Measurements from ENCODE around the gene CADM1.

- no peak for TF ChIP-seq CTCF (IDR thresholded peaks at IDR 0.05)
- no peak for TF ChIP-seq POLR2A (IDR thresholded peaks at IDR 0.05)
Observed at GRCh38 chr11:115222218-115222862, 281.9 kb downstream of the CADM1 start.

Data from right lobe of liver (tissue), 4 donors.